Type B pancreatic cell (in vitro differentiated cells): Measurements from ENCODE around the gene FAM234A. TPM values are rescaled to one million over a fixed set of nuclear protein-coding genes. Genes with fewer than 3 reads are reported as not detected.
"Not testable (repeated sequence)": the region's sequence is repeated elsewhere in the genome, so short reads cannot be mapped to it uniquely, and the experiment has no call there.

ENCODE experiments used
- DNase-seq: peaks from one replicate; pipeline ENCODE4 v3.0.0; 2021; ENCODE audit warnings: mixed read lengths; ENCODE audit not compliant: unreplicated experiment; ENCODE audit errors: extremely low spot score
- H3K27ac Mint-ChIP-seq: 2 replicates; pipeline ENCODE4 v1.8.0; 2021; ENCODE audit warnings: mild to moderate bottlenecking, mixed read lengths
- H3K27me3 Mint-ChIP-seq: 2 replicates; pipeline ENCODE4 v1.8.0; 2021; ENCODE audit warnings: mixed read lengths
- H3K36me3 Mint-ChIP-seq: 2 replicates; pipeline ENCODE4 v1.8.0; 2021; ENCODE audit warnings: mixed read lengths
- H3K4me1 Mint-ChIP-seq: one replicate; pipeline ENCODE4 v1.8.0; 2021; ENCODE audit warnings: mixed read lengths; ENCODE audit not compliant: unreplicated experiment
- H3K4me3 Mint-ChIP-seq: 2 replicates; pipeline ENCODE4 v1.8.0; 2021; ENCODE audit warnings: mild to moderate bottlenecking, mixed read lengths
- H3K9me3 Mint-ChIP-seq: 2 replicates; pipeline ENCODE4 v1.8.0; 2021; ENCODE audit warnings: mixed read lengths
- total RNA-seq: library from RNA; stranded (reverse); gene quantifications from 2 replicates; pipeline ENCODE4 v1.2.1, GENCODE V29; 2021; ENCODE audit warnings: low replicate concordance
- TF ChIP-seq, protein P1 (sequence below): fragments of 200-600 bp; sonication (generic); conservative IDR thresholded peaks from 2 replicates; pipeline ENCODE4 v1.5.0; 2021; ENCODE audit warnings: antibody characterized with exemption, mild to moderate bottlenecking

The FAM234A gene
- total RNA-seq, 1 donor from 2014 or later = 125 TPM

DNA sequence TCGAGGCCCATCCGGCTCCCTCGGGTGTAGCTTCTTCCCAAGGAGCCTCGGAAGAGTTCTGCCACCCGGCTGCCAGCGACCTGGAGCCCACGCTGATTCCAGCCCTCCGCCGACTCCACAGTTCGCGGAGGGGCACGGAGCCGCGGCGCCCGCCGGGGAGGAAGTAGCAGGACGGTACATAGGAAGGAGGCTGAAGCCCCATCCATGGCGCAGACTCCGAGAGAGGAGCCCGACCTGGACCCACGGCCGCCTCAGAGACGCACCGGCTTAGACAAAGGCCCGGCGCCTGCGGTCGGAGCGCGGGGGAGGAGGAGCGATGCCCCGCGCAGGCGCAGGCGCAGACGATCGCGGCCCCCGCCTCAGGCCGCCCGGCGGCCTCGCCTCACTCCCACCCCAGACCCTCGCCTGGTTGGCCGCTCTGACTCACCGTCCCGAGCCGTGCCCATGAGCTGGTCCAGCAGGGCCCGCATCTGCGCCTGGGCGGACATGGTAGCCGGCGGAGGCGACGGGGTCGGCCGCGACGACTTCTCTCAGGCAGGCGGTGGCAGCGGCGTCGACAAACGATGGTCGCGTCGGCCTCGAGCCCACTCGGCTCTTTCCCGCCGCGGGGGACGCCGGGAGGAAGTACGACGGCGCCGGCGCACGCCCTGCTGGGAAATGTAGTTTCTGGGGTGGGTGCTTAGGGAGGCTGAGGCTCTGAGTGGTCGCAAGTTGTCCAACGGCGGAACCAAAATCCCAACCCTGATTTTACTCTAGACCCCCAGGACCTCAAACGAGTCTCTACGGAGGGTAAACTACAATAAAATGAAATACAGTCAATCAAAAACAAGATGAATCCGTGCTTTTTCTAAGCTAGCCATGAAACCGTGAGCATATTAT is 5.5 kb upstream of the FAM234A start, which contains the start of gene LUC7L:
Gene LUC7L (minus strand): TSS at position 598 of the 879 bp plus-strand sequence. CDS start 110 bp downstream, at position 488.
- Mint-ChIP-seq H3K4me3 (peak within 1 kb of the TSS; percentile 97), H3K36me3 (peaks cover 19% of the 10 kb centered on the region), H3K27ac (peak within 1 kb of the TSS; percentile 90), H3K27me3 (no peaks in the 10 kb centered on the region), H3K4me1 (peaks cover 16% of the 10 kb centered on the region), H3K9me3 (no peaks in the 10 kb centered on the region)
- DNase-seq = peak; percentile 94
- TF ChIP-seq, protein P1, sequence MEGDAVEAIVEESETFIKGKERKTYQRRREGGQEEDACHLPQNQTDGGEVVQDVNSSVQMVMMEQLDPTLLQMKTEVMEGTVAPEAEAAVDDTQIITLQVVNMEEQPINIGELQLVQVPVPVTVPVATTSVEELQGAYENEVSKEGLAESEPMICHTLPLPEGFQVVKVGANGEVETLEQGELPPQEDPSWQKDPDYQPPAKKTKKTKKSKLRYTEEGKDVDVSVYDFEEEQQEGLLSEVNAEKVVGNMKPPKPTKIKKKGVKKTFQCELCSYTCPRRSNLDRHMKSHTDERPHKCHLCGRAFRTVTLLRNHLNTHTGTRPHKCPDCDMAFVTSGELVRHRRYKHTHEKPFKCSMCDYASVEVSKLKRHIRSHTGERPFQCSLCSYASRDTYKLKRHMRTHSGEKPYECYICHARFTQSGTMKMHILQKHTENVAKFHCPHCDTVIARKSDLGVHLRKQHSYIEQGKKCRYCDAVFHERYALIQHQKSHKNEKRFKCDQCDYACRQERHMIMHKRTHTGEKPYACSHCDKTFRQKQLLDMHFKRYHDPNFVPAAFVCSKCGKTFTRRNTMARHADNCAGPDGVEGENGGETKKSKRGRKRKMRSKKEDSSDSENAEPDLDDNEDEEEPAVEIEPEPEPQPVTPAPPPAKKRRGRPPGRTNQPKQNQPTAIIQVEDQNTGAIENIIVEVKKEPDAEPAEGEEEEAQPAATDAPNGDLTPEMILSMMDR = no peak

GRCh38 chr16:229731-230281 is 4.8 kb upstream of the FAM234A start:
- Mint-ChIP-seq H3K27ac (peak overlapping the region; percentile 90), H3K4me3 (peak overlapping the region; percentile 97), H3K4me1 (peaks cover 16% of the 10 kb centered on the region), H3K27me3 (no peaks in the 10 kb centered on the region), H3K9me3 (no peaks in the 10 kb centered on the region), H3K36me3 (peaks cover 19% of the 10 kb centered on the region)
- TF ChIP-seq, protein P1 = no peak
- DNase-seq = no peak

GRCh38 chr16:230351-230750 is 4.3 kb upstream of the FAM234A start:
- not testable (repeated sequence) for H3K4me3 Mint-ChIP-seq, DNase-seq, H3K27me3 Mint-ChIP-seq, H3K27ac Mint-ChIP-seq, H3K9me3 Mint-ChIP-seq
- Mint-ChIP-seq H3K4me1 (peaks cover 20% of the 10 kb centered on the region), H3K36me3 (peaks cover 21% of the 10 kb centered on the region)

- DNase-seq = no peak
- peaks cover 23% of the 10 kb centered on the region for H3K4me1 Mint-ChIP-seq
- no peaks in the 10 kb centered on the region for H3K27me3 Mint-ChIP-seq
- no peak overlapping the region for H3K27ac Mint-ChIP-seq
- TF ChIP-seq, protein P1 = no peak
- no peak overlapping the region for H3K4me3 Mint-ChIP-seq
- no peaks in the 10 kb centered on the region for H3K9me3 Mint-ChIP-seq
- peaks cover 20% of the 10 kb centered on the region for H3K36me3 Mint-ChIP-seq
Observed at GRCh38 chr16:230949-231348, 3.7 kb upstream of the FAM234A start.

DNA sequence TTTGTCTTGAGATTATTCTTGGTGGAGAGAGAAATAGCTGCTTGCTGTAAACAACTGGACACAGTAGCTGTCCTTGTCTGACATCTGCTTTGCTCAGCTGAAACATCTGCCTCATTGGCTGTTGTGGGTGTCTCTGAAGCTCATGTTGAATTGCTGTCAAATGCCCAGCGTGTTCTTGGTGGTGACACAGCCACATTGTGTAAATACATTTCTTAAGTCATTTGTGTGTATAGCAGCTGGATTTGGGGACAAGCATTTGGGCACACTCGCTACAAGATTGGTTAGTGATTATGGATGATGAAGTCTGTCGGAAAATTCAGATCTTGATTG is 5.3 kb downstream of the FAM234A start:
- H3K27me3 Mint-ChIP-seq = no peaks in the 10 kb centered on the region
- H3K9me3 Mint-ChIP-seq = no peaks in the 10 kb centered on the region
- H3K36me3 Mint-ChIP-seq = peaks cover 16% of the 10 kb centered on the region
- peaks cover 15% of the 10 kb centered on the region for H3K4me1 Mint-ChIP-seq
- TF ChIP-seq, protein P1 = no peak
- peak overlapping the region; percentile 66 for H3K27ac Mint-ChIP-seq
- peak overlapping the region; percentile 40 for H3K4me3 Mint-ChIP-seq
- no peak for DNase-seq

- TF ChIP-seq, protein P1 = no peak
- H3K27ac Mint-ChIP-seq = no peak overlapping the region
- peaks cover 12% of the 10 kb centered on the region for H3K36me3 Mint-ChIP-seq
- peaks cover 9% of the 10 kb centered on the region for H3K4me1 Mint-ChIP-seq
- no peak overlapping the region for H3K4me3 Mint-ChIP-seq
- no peaks in the 10 kb centered on the region for H3K9me3 Mint-ChIP-seq
- no peak for DNase-seq
- no peaks in the 10 kb centered on the region for H3K27me3 Mint-ChIP-seq
Observed at GRCh38 chr16:240559-240958, 5.9 kb downstream of the FAM234A start.
